NCI-H345 (cell line): ENCODE results near the gene FBXL20.
"Not testable (repeated sequence)": the region's sequence is repeated elsewhere in the genome, so short reads cannot be mapped to it uniquely, and the experiment has no call there.

Experiments used
- DNase-seq: peaks from one replicate; lab custom pipeline; 2025; lab: John Stamatoyannopoulos, UW

FBXL20 gene

GRCh38 chr17:39251997-39252396 is 149.4 kb downstream of the FBXL20 start:
- DNase-seq: no peak

- DNase-seq: not testable (repeated sequence)
Observed at GRCh38 chr17:39250076-39250475, 151.3 kb downstream of the FBXL20 start.

GRCh38 chr17:39246274-39246673 is 155.2 kb downstream of the FBXL20 start:
- DNase-seq: no peak

GRCh38 chr17:39244600-39245570 is 156.5 kb downstream of the FBXL20 start:
- peak; percentile 84 for DNase-seq

GRCh38 chr17:39244016-39244599 is 157.3 kb downstream of the FBXL20 start:
- no peak for DNase-seq

- no peak for DNase-seq
Observed at GRCh38 chr17:39243155-39243554, 158.3 kb downstream of the FBXL20 start.

- no peak for DNase-seq
Observed at GRCh38 chr17:39240631-39241030, 160.8 kb downstream of the FBXL20 start.

- DNase-seq: peak; percentile 57
Observed at GRCh38 chr17:39239640-39240314, 161.6 kb downstream of the FBXL20 start.

GRCh38 chr17:39238311-39238972 is 163.0 kb downstream of the FBXL20 start:
- peak; percentile 87 for DNase-seq

- DNase-seq: no peak
Observed at GRCh38 chr17:39237586-39237985, 163.8 kb downstream of the FBXL20 start.

- DNase-seq: peak; percentile 81
Observed at GRCh38 chr17:39236981-39237441, 164.4 kb downstream of the FBXL20 start.

GRCh38 chr17:39236450-39236927 is 164.9 kb downstream of the FBXL20 start:
- DNase-seq: peak; percentile 80

- peak; percentile 76 for DNase-seq
Observed at GRCh38 chr17:39235555-39236449, 165.6 kb downstream of the FBXL20 start.

GRCh38 chr17:39231591-39232551 is 169.6 kb downstream of the FBXL20 start:
- DNase-seq: peak; percentile 39

GRCh38 chr17:39231091-39231561 is 170.3 kb downstream of the FBXL20 start:
- DNase-seq: no peak

GRCh38 chr17:39230361-39230760 is 171.1 kb downstream of the FBXL20 start:
- DNase-seq: no peak

- DNase-seq: no peak
Observed at GRCh38 chr17:39229274-39229913, 172.0 kb downstream of the FBXL20 start.

GRCh38 chr17:39227364-39227919 is 174.0 kb downstream of the FBXL20 start:
- DNase-seq: no peak
